Measurements from ENCODE around the gene CNIH3.

Gene CNIH3

GRCh38 chr1:224745394-224745793 lies 129.3 kb downstream of the CNIH3 start:
- DNase-seq (ENCODE audit: low spot score) = no peak

GRCh38 chr1:224745924-224746323 lies 129.8 kb downstream of the CNIH3 start:
- no peak for DNase-seq (ENCODE audit: low spot score)

GRCh38 chr1:224747578-224747977 lies 131.5 kb downstream of the CNIH3 start:
- peak; percentile 22 for DNase-seq (ENCODE audit: low spot score)

- DNase-seq (ENCODE audit: low spot score) = no peak
Measured at GRCh38 chr1:224749916-224750315, 133.8 kb downstream of the CNIH3 start.

- no peak for DNase-seq (ENCODE audit: low spot score)
Measured at GRCh38 chr1:224751624-224752311, 135.7 kb downstream of the CNIH3 start.

GRCh38 chr1:224753491-224753890 lies 137.4 kb downstream of the CNIH3 start:
- no peak for DNase-seq (ENCODE audit: low spot score)

GRCh38 chr1:224755586-224755985 lies 139.5 kb downstream of the CNIH3 start:
- no peak for DNase-seq (ENCODE audit: low spot score)

GRCh38 chr1:224757508-224757907 lies 141.4 kb downstream of the CNIH3 start:
- no peak for DNase-seq (ENCODE audit: low spot score)

GRCh38 chr1:224759135-224759534 lies 143.0 kb downstream of the CNIH3 start:
- no peak for DNase-seq (ENCODE audit: low spot score)

GRCh38 chr1:224759681-224760091 lies 143.6 kb downstream of the CNIH3 start:
- no peak for DNase-seq (ENCODE audit: low spot score)

GRCh38 chr1:224760163-224760562 lies 144.0 kb downstream of the CNIH3 start:
- no peak for DNase-seq (ENCODE audit: low spot score)

- no peak for DNase-seq (ENCODE audit: low spot score)
Measured at GRCh38 chr1:224761245-224761644, 145.1 kb downstream of the CNIH3 start.

GRCh38 chr1:224762046-224762445 lies 145.9 kb downstream of the CNIH3 start:
- DNase-seq (ENCODE audit: low spot score) = no peak

- no peak for DNase-seq (ENCODE audit: low spot score)
Measured at GRCh38 chr1:224762701-224763100, 146.6 kb downstream of the CNIH3 start.

GRCh38 chr1:224763126-224763775 lies 147.1 kb downstream of the CNIH3 start:
- DNase-seq (ENCODE audit: low spot score) = no peak

GRCh38 chr1:224766266-224766665 lies 150.1 kb downstream of the CNIH3 start:
- no peak for DNase-seq (ENCODE audit: low spot score)

- DNase-seq (ENCODE audit: low spot score) = no peak
Measured at GRCh38 chr1:224767031-224767430, 150.9 kb downstream of the CNIH3 start.

GRCh38 chr1:224767676-224768075 lies 151.6 kb downstream of the CNIH3 start:
- DNase-seq (ENCODE audit: low spot score) = no peak

- DNase-seq (ENCODE audit: low spot score) = no peak
Measured at GRCh38 chr1:224768971-224769370, 152.9 kb downstream of the CNIH3 start.

GRCh38 chr1:224769452-224770335 lies 153.6 kb downstream of the CNIH3 start:
- DNase-seq (ENCODE audit: low spot score) = no peak

GRCh38 chr1:224770336-224770693 lies 154.2 kb downstream of the CNIH3 start:
- DNase-seq (ENCODE audit: low spot score) = no peak

- DNase-seq (ENCODE audit: low spot score) = no peak
Measured at GRCh38 chr1:224773646-224774045, 157.5 kb downstream of the CNIH3 start.

- DNase-seq (ENCODE audit: low spot score) = no peak
Measured at GRCh38 chr1:224774378-224774777, 158.3 kb downstream of the CNIH3 start.
